ENCODE data around the gene PASK.
"Not testable (repeated sequence)": the region's sequence is repeated elsewhere in the genome, so short reads cannot be mapped to it uniquely, and the experiment has no call there.

PASK gene

DNA sequence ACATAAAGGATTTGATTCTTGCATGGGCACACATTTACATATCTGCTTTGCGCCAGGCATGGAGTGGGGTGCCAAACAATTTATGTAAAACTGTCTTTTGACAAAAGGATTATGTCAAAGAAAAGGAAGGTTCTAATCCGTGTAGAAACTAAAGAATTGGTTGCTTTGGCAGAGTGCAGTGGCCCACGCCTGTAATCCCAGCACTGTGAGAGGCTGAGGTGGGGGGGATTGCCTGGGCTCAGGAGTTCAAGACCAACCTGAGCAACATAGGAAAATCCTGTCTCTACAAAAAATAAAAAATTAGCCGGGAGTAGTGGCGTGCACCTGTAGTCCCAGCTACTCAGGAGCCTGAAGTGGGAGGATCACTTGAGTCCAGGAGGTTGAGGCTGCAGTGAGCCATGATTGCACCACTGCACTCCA, 46.1 kb downstream of the PASK start:
- H3K4me3 ChIP-seq (ENCODE audit: low read length) = peak overlapping the region; percentile 97
- no peak for TF ChIP-seq ZNF274 (IDR thresholded peaks at IDR 0.05; ENCODE audit: low read depth, low read length)

DNA sequence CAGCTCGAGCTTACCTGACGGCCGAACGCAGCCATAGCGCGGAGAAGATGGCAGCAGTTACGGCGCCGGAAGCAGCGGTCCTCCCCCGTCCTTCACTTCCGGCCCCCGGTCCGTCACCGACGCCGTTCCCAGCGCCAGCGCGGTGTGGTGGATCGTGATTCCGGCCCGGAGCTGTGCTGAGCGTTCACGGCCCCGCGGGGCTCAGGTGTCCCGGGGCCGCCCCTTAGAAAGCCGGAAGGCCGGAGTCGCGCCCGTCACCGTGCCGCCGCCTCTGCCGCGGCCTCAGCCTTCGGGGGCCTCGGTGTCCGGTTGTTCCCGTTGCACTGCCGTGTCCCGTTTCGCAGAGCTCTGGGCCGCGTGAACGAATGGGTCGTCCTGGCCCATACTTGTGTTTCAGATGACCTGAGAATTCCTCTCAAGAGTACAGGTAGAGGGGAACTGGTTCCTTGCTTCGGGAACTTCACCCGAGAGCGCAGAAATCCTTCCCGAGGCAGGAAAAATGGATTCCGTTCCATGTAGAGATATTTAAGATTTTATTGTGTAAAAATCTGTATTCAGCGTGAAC, 47.0 kb downstream of the PASK start, which contains the start of gene MTERF4:
MTERF4 (minus strand) TSS at position 49 of the 565 bp plus-strand sequence; CDS start at position 35, 14 bp downstream.
- H3K4me3 ChIP-seq (ENCODE audit: low read length) = peak within 1 kb of the TSS; percentile 97
- TF ChIP-seq ZNF274 (IDR thresholded peaks at IDR 0.05; ENCODE audit: low read depth, low read length) = no peak

DNA sequence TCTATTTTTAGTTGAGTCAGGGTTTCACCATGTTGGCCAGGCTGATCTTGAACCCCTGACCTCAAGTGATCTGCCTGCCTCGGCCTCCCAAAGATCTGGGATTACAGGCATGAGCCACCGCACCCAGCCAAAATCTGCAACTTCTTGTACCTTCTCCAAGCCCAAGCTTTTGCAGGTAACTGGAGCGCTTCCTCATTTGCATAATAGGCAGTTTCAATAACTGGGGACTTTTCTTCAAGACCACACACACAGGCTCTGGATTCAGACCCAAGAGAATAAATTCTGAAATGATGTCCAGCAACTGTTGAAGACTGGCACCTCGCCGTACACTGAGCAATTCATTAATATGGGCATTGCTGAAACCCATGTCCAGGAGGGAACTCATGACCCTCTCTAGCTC, 50.0 kb downstream of the PASK start:
- TF ChIP-seq ZNF274 (IDR thresholded peaks at IDR 0.05; ENCODE audit: low read depth, low read length) = no peak
- H3K4me3 ChIP-seq (ENCODE audit: low read length) = peak overlapping the region; percentile 37; the same call in 1 of the 2 replicates

DNA sequence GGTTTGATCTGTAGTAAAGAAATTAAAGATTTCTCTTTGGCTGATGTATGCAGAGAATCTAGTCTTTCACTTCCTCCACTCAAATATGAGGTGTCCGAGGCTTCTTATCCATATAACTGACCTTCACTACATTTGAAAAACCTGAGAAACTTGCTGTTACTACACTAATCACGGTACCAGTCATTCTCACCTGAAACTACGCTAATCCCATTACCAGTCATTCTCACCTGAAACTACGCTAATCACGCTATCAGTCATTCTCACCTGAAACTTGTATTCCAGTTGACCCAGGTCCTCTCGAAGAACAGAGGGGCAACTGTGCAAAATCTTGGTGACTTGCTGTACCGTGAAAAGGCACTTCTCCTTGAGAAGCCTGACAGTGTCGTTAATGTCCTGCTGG, 52.3 kb downstream of the PASK start:
- H3K4me3 ChIP-seq (ENCODE audit: low read length) = no peak overlapping the region
- TF ChIP-seq ZNF274 (IDR thresholded peaks at IDR 0.05; ENCODE audit: low read depth, low read length) = no peak

DNA sequence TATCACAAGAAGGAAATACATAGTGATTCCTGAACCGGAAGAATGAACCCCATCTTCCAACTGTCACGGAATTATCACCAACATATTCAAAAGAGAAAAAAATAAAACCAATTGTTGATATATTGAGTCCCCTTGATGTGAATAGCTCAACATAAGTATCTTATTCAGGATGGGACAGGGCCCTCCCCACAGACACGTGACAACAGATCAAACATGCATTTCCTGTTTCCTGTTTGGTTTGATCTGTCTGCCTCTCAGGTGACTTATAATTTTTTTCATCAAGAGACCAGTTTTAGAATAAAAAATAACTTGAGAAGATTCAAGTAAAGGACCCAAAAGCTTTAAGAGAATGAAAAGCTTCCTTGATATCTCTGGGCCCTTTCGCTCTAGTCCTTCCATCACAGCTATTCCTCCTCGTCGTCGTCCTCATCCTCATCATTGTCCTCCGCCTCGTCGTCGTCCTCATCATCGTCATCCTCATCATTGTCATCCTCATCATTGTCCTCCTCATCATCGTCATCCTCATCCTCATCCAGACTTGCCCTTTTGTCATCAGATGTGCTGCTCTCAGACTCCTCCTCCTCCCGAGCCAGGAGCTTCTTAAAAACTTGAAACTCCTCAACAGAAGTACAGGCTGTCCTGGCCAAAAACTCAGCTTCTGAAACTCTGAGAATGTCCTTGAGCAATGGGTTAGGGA, 53.5 kb downstream of the PASK start:
- no peak for TF ChIP-seq ZNF274 (IDR thresholded peaks at IDR 0.05; ENCODE audit: low read depth, low read length)
- H3K4me3 ChIP-seq (ENCODE audit: low read length) = no peak overlapping the region

DNA sequence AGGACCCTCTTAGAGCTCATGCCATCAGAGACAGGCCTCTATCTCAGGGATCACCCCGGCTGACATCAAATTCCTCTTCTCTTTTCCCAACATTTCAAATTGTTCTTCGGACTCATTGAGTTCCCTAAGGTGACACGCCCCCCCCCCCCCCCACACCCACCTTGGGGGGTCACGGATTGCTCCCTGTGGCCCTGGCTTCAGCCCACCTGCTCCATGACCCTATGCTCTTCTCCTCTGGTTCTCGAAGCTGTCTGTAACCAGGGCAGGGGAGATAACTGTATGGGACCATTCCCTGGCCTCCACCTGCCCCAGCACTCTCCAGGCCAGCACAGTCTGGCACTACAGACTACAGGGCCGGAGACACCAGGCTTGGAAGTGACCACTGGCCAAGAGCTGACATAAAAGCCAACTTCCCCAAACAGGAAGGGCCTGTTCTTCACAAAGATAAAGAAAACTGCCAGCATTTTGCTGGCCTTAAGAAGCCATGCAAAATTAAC, 54.3 kb downstream of the PASK start:
- no peak for TF ChIP-seq ZNF274 (IDR thresholded peaks at IDR 0.05; ENCODE audit: low read depth, low read length)
- H3K4me3 ChIP-seq (ENCODE audit: low read length) = no peak overlapping the region

DNA sequence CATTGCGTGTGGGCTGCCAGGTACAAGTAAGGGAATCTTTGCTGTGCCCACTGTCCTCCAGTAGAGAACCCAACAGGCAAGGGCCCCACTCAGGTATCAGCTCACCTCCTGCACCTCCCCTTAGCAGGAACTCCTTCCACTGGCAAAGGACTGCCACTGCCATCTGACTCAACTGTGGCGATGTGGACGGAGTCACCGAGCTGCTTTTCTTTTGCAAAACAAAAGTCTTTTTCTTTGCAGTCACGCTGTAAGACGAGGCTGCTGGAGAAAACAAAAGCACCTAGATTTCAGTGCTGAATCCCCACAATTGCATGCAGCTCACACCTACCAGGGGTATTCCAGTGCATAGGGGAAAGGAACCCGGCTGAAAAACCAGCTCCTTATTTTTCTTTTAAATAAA, 55.1 kb downstream of the PASK start:
- no peak overlapping the region for H3K4me3 ChIP-seq (ENCODE audit: low read length)
- no peak for TF ChIP-seq ZNF274 (IDR thresholded peaks at IDR 0.05; ENCODE audit: low read depth, low read length)

DNA sequence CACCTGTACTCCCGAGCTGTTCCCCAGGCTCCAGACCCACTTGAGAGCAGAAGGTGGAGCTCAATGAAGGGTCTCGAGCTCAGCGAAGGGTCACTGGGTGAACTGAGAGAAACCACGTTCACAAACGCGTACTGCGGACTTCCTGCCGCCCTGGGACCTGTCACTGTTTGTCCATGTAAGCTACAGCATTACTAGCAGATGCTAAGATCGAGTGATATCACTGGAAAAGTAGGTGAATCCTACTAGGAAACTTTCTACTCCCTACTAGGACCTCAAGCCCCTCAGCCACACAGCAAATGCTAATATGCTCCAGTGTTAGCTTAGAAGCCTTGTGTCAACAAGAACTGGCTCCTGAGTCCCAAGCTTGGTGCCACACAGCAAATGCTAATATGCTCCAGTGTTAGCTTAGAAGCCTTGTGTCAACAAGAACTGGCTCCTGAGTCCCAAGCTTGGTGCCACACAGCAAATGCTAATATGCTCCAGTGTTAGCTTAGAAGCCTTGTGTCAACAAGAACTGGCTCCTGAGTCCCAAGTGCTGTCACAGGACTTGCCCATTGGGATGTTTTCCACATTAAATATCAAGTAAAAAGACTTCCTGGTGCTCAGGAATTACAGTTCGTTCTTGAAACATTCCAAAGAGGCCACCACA, 56.0 kb downstream of the PASK start:
- H3K4me3 ChIP-seq (ENCODE audit: low read length) = not testable (repeated sequence)

DNA sequence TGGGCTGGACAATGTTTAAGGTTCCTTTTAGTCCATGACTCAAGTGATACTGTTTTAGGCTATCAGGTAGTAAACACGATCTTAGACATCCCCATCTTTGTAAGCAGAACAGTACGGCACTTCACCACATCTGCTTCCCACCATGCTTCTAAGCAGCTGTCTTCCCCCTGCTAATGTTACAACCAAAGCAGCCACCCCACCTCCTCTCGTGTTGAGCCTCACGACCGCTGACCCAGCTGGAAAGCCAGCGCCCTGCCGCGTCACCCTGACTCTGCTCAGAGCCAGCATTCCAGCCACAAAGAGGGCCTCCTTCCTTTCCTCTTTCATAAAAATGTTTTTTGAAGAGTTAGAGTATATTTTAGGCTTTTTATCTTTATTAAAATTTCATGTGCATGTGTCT, 56.6 kb downstream of the PASK start:
- TF ChIP-seq ZNF274 (IDR thresholded peaks at IDR 0.05; ENCODE audit: low read depth, low read length) = no peak

DNA sequence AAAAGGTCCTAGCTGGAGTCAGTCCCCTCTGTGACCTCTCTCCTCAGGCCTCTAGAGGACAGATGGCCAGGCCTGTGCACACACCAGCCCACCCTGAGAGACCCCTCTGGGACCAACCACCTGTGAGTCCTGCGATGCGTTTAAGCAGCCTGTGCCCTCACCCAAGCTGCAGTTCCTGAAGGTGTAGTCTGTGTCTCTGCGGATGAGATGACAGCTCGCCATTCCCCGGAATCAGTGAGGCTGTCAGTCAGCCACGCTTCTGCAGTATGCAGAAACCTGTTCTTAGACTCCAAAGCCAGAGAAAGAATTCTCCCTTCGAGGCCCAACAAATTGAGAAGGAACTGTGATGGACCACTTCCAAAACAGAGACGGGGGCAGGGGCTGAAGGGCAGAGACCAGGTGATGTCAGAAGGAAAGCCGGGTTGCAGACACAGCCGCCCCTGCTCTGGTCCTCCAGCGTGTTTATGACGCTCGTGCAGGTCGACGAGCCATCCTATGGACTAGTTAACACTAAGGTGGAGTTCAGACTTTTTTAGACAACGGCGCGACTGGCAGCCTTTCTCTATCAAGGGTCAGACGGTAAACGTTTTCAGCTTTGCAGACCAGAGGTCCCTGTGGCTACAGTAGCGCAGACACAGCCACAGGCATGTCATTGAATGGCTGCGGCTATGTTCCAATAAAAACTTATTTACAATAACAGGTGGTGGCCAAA, 57.4 kb downstream of the PASK start:
- H3K4me3 ChIP-seq (ENCODE audit: low read length) = no peak overlapping the region
- TF ChIP-seq ZNF274 (IDR thresholded peaks at IDR 0.05; ENCODE audit: low read depth, low read length) = no peak

More for the DNA sequence above, 56.6 kb downstream of the PASK start:
- H3K4me3 ChIP-seq (ENCODE audit: low read length) = no peak overlapping the region

DNA sequence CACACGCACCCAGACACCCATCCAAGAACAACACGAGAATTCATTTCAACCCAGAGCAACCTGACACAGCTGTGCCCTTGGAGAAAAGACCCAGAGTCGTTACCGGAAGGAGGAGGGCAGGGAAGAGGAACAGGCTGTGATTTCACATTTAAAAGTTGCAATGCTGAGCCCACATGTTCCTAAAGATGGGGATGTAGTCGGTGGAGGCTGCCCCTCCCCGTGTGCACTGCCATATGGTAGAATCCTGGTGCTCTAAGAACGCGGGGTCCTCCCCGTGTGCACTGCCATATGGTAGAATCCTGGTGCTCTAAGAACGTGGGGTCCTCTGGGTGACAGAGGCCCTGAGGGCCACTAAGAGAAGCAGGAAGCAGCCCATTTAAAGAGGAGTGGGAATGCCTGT, 58.1 kb downstream of the PASK start:
- TF ChIP-seq ZNF274 (IDR thresholded peaks at IDR 0.05; ENCODE audit: low read depth, low read length) = no peak
- no peak overlapping the region for H3K4me3 ChIP-seq (ENCODE audit: low read length)

DNA sequence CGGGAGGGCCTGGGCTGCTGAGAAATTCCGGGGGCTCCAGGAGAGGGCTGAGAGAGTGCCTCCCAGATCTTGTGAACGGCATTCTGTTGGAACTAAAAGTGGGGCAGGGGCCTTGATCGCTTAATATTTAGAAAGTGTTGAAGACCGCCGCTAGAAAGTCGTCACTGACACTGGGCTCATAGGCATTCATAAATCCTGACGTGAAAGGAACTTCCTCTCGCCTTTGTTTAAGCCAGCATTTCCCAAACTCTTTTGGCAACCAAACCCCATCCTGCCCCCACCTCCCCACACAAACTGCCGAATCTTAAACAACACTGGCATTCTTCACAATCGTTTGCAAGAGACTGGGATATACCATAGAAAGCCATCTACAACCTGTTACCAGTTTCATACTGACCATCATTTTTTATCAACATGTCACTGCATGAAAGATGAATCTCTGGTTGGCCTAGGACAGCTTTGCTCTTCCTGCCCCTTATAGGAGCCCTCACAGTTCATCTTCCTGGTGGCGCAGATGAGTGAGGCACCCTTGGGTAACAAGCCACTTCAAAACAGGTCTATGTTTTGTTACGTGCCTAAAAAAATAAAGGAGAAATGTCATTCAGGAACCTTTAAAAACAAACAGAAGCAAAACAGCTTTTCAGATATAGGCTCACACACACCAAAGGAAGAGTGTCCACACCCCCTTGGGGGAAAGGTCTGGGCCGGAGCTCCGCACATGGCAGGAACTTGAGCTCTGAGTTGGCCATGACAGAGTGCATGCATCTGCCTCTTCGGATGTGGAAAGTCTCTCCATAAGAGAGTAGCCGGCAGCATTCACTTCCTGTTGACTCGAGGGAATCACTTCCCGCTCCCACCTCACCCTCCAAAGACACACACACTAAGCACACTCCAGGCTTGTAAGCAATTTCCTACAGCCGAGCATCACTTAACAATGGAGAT, 60.2 kb downstream of the PASK start:
- no peak overlapping the region for H3K4me3 ChIP-seq (ENCODE audit: low read length)
- TF ChIP-seq ZNF274 (IDR thresholded peaks at IDR 0.05; ENCODE audit: low read depth, low read length) = no peak

DNA sequence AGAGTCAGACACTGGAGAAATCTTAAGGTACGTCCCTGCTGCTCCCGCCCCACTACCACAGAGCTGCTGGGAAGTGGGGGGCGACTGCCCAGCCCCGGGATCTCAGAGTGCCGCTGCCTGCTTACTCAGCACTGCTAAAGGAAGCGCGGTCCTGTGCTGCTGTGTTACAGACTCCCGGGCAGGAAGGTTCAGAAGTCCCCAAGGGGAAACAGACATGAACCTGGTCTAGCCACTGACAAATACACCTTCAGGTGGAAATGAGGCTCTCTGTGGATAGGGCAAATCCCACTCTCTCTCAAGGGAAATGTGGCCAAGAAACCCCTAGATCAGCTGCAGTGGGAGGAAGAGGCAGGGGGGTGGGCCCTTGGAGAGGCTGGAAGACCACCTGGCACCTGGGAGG, 60.9 kb downstream of the PASK start:
- no peak for TF ChIP-seq ZNF274 (IDR thresholded peaks at IDR 0.05; ENCODE audit: low read depth, low read length)
- H3K4me3 ChIP-seq (ENCODE audit: low read length) = no peak overlapping the region
